ENCODE results near the gene ADORA3. TPM values are rescaled to one million over a fixed set of nuclear protein-coding genes. Genes with fewer than 3 reads are reported as not detected.

ADORA3 gene
- total and polyA plus RNA-seq, 10 of the 15 experiments (the other 5 are each of a cell fraction or from before 2014, with no cell fraction given), result 0.14 to 0.29 (median 0.18) TPM; not detected in 2

DNA sequence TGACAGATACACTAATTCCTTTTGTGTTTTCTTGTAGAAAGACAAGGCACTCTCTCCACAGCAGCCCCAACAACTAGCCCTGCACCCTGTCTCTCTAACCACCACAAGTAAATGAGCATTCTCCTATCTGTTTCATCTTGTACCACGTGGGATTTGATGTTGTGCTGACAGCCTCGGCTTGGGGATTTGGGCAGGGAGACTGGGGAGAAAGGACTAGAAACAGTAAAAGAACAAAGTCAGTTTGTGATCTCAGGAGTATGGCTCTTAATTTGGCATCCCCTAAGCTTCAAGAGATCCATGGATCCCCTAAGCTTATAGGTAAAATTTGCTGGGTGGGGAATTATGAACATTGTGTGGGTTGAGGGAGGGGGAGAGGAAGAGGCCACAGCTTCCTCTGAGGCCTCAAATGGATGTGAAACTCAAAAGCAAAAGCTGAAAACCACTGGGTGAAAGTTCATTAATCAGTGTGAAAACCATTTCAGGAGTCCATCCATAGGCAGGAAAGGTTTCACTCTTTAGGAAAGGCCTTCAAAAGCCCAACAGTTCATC lies 26.6 kb downstream of the ADORA3 start (continued):
- peak; percentile 91 for TF ChIP-seq NFIC (IDR thresholded peaks at IDR 0.05; ENCODE audit: low read depth, low read length)
- peak in 1 of 2 experiments; percentile 11; a peak in 1 of 3 replicates for TF ChIP-seq EGR1 (IDR thresholded peaks at IDR 0.05; ENCODE audit: borderline replicate concordance in 1 of 2, low read depth in 2 of 2, low read length in 2 of 2)
- TF ChIP-seq MYC (IDR thresholded peaks at IDR 0.05; ENCODE audit: insufficient read depth, insufficient read length, insufficient replicate concordance, low read length, severe bottlenecking), result no peak
- TF ChIP-seq POLR2A (IDR thresholded peaks at IDR 0.05; ENCODE audit: low read depth, low read length), result peak; percentile 47; the same call in 1 of the 2 replicates
- no peak for TF ChIP-seq FOS (IDR thresholded peaks at IDR 0.05; ENCODE audit: borderline replicate concordance, extremely low read depth, insufficient read length)
- TF ChIP-seq, protein P1, sequence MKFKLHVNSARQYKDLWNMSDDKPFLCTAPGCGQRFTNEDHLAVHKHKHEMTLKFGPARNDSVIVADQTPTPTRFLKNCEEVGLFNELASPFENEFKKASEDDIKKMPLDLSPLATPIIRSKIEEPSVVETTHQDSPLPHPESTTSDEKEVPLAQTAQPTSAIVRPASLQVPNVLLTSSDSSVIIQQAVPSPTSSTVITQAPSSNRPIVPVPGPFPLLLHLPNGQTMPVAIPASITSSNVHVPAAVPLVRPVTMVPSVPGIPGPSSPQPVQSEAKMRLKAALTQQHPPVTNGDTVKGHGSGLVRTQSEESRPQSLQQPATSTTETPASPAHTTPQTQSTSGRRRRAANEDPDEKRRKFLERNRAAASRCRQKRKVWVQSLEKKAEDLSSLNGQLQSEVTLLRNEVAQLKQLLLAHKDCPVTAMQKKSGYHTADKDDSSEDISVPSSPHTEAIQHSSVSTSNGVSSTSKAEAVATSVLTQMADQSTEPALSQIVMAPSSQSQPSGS (IDR thresholded peaks at IDR 0.05; ENCODE audit: low read length), result peak; percentile 68
- 0 out of 2 replicates have a peak, but pooled peaks have one; percentile 9 for TF ChIP-seq TCF7 (IDR thresholded peaks at IDR 0.05; ENCODE audit: borderline replicate concordance)
- TF ChIP-seq NRF1 (conservative IDR thresholded peaks at IDR 0.05; ENCODE audit: low read depth, low read length), result no peak
- TF ChIP-seq FOXM1 (IDR thresholded peaks at IDR 0.05; ENCODE audit: low read depth, low read length), result peak; percentile 56; the same call in 1 of the 2 replicates
- TF ChIP-seq ETV6 (conservative IDR thresholded peaks at IDR 0.05 in 1 of 2, IDR thresholded peaks at IDR 0.05 in 1 of 2; ENCODE audit: borderline replicate concordance in 1 of 2, low read depth in 1 of 2), result peak in 1 of 2 experiments; percentile 72; a peak in 1 of 4 replicates
- peak; percentile 85 for TF ChIP-seq NR2F1 (conservative IDR thresholded peaks at IDR 0.05)
- peak; percentile 73 for TF ChIP-seq CREM (IDR thresholded peaks at IDR 0.05; ENCODE audit: low read depth)
- TF ChIP-seq IKZF2 (IDR thresholded peaks at IDR 0.05), result peak; percentile 99
- TF ChIP-seq RCOR1 (conservative IDR thresholded peaks at IDR 0.05; ENCODE audit: low read depth, low read length), result no peak
- TF ChIP-seq SMAD5 (IDR thresholded peaks at IDR 0.05; ENCODE audit: low read depth), result peak; percentile 33; the same call in 1 of the 2 replicates
- TF ChIP-seq BHLHE40 (IDR thresholded peaks at IDR 0.05; ENCODE audit: borderline replicate concordance in 1 of 2, low read depth in 2 of 2, low read length in 1 of 2), result no peak
- TF ChIP-seq SMAD1 (IDR thresholded peaks at IDR 0.05; ENCODE audit: low read depth, partially characterized antibody), result no peak
- no peak for TF ChIP-seq CREB1 (IDR thresholded peaks at IDR 0.05; ENCODE audit: low read depth)
- TF ChIP-seq BCL11A (IDR thresholded peaks at IDR 0.05; ENCODE audit: low read depth, low read length), result 0 out of 2 replicates have a peak, but pooled peaks have one; percentile 45
- no peak for TF ChIP-seq SUPT20H (IDR thresholded peaks at IDR 0.05; ENCODE audit: borderline replicate concordance, control insufficient read depth, low read depth, low read length)
- TF ChIP-seq ESRRA (IDR thresholded peaks at IDR 0.05; ENCODE audit: low read length), result no peak
- no peak for TF ChIP-seq CHD2 (IDR thresholded peaks at IDR 0.05; ENCODE audit: borderline replicate concordance, low read depth, low read length)
- TF ChIP-seq GATAD2B (conservative IDR thresholded peaks at IDR 0.05; ENCODE audit: low read depth), result peak; percentile 75
- TF ChIP-seq SMARCA5 (IDR thresholded peaks at IDR 0.05), result no peak
- no peak for TF ChIP-seq RB1 (IDR thresholded peaks at IDR 0.05; ENCODE audit: borderline replicate concordance)
- peak; percentile 91; the same call in 1 of the 2 replicates for TF ChIP-seq MTA3 (IDR thresholded peaks at IDR 0.05; ENCODE audit: borderline replicate concordance, low read length)
- peak; percentile 99 for TF ChIP-seq EED (IDR thresholded peaks at IDR 0.05; ENCODE audit: low read depth)
